ENCODE data around the gene SH2D6.
"Not testable (repeated sequence)": the region's sequence is repeated elsewhere in the genome, so short reads cannot be mapped to it uniquely, and the experiment has no call there.

- TF ChIP-seq, protein P1, sequence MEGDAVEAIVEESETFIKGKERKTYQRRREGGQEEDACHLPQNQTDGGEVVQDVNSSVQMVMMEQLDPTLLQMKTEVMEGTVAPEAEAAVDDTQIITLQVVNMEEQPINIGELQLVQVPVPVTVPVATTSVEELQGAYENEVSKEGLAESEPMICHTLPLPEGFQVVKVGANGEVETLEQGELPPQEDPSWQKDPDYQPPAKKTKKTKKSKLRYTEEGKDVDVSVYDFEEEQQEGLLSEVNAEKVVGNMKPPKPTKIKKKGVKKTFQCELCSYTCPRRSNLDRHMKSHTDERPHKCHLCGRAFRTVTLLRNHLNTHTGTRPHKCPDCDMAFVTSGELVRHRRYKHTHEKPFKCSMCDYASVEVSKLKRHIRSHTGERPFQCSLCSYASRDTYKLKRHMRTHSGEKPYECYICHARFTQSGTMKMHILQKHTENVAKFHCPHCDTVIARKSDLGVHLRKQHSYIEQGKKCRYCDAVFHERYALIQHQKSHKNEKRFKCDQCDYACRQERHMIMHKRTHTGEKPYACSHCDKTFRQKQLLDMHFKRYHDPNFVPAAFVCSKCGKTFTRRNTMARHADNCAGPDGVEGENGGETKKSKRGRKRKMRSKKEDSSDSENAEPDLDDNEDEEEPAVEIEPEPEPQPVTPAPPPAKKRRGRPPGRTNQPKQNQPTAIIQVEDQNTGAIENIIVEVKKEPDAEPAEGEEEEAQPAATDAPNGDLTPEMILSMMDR (IDR thresholded peaks at IDR 0.05; ENCODE audit: poor library complexity): not testable (repeated sequence)
- TF ChIP-seq EZH2phosphoT487 (IDR thresholded peaks at IDR 0.05; ENCODE audit: low read depth, severe bottlenecking, unreplicated experiment): not testable (repeated sequence)
Measured at GRCh38 chr2:85383151-85383550, 35.4 kb upstream of the SH2D6 start.
